Measurements from ENCODE around the gene SNX9. TPM values are rescaled to one million over a fixed set of nuclear protein-coding genes. Genes with fewer than 3 reads are reported as not detected.

Gene SNX9
- total RNA-seq, 1 donor from 2014 or later, result 25.0 TPM

DNA sequence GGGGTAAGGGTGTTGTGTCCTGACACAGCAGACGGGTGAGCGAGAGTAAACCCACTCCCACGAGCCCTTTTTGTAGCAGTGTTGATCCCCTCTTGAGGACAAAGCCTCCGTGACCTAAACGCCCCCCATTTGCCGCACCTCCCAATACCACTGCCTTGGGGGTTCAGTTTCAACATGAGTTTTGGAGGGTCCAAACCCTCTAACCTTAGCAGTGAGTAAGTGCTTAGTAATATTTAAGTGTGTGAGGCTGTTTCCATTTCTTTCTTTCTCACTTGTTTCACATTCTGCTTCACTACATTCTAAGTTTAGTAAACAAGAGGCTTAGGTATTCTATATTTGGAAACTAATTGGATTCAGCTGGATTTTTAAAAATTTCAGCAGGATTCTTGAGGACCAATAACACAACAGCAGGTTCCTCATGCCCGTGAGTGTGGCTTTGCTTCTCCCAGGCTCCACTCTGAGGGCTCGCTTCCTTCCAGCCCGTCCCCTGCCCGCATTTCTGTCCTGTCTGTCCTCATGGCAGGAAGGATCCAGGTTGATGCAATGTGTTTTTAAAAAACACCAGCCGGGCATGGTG is 41.2 kb downstream of the SNX9 start:
- Histone ChIP-seq H3K36me3 (no peaks in the 10 kb centered on the region), H3K9me3 (no peaks in the 10 kb centered on the region), H3K27ac (no peak overlapping the region), H3K4me1 (peaks cover 41% of the 10 kb centered on the region), H3K27me3 (ENCODE audit: low read depth) (no peaks in the 10 kb centered on the region), H3K4me3 (no peak overlapping the region)
- intact Hi-C loops (cut with DNase I), result no loop called here
- TF ChIP-seq, protein P1, sequence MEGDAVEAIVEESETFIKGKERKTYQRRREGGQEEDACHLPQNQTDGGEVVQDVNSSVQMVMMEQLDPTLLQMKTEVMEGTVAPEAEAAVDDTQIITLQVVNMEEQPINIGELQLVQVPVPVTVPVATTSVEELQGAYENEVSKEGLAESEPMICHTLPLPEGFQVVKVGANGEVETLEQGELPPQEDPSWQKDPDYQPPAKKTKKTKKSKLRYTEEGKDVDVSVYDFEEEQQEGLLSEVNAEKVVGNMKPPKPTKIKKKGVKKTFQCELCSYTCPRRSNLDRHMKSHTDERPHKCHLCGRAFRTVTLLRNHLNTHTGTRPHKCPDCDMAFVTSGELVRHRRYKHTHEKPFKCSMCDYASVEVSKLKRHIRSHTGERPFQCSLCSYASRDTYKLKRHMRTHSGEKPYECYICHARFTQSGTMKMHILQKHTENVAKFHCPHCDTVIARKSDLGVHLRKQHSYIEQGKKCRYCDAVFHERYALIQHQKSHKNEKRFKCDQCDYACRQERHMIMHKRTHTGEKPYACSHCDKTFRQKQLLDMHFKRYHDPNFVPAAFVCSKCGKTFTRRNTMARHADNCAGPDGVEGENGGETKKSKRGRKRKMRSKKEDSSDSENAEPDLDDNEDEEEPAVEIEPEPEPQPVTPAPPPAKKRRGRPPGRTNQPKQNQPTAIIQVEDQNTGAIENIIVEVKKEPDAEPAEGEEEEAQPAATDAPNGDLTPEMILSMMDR (IDR thresholded peaks at IDR 0.05), result no peak
- no peak for DNase-seq
- no peak for ATAC-seq

- ATAC-seq, result no peak
- DNase-seq, result no peak
Measured at GRCh38 chr6:157865249-157865648, 42.2 kb downstream of the SNX9 start.

DNA sequence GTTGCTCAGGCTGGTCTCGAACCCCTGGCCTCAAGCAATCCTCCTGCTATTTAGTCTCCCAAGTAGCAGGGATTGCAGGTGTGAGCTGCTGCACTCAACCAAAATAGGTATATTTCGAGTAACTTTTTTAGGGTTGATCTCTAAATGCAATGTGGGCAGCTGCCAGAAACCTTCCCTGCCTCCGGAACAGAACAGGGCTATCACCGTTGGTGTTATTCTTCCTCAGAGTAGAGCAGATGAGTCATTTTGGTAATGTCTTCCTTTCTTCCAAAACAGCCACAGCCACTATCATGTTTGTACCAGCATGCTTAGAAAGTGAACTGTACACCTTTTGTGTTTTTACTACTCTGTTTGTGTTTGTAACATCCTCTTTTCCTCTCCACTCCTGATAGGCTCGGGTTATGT is 44.1 kb downstream of the SNX9 start:
- no peak for DNase-seq
- Histone ChIP-seq H3K9me3 (no peaks in the 10 kb centered on the region), H3K36me3 (peaks cover 10% of the 10 kb centered on the region), H3K4me3 (no peak overlapping the region), H3K27ac (no peak overlapping the region), H3K27me3 (ENCODE audit: low read depth) (no peaks in the 10 kb centered on the region), H3K4me1 (peaks cover 17% of the 10 kb centered on the region)
- TF ChIP-seq, protein P1 (IDR thresholded peaks at IDR 0.05), result no peak
- no peak for ATAC-seq
- intact Hi-C loops (cut with DNase I), result no loop called here

More at GRCh38 chr6:157865249-157865648, 42.2 kb downstream of the SNX9 start:
- Histone ChIP-seq H3K4me3 (no peak overlapping the region), H3K27ac (no peak overlapping the region), H3K27me3 (ENCODE audit: low read depth) (no peaks in the 10 kb centered on the region), H3K4me1 (peaks cover 35% of the 10 kb centered on the region), H3K9me3 (no peaks in the 10 kb centered on the region), H3K36me3 (peaks cover 8% of the 10 kb centered on the region)
- intact Hi-C loops (cut with DNase I), result no loop called here
- TF ChIP-seq, protein P1 (IDR thresholded peaks at IDR 0.05), result no peak

DNA sequence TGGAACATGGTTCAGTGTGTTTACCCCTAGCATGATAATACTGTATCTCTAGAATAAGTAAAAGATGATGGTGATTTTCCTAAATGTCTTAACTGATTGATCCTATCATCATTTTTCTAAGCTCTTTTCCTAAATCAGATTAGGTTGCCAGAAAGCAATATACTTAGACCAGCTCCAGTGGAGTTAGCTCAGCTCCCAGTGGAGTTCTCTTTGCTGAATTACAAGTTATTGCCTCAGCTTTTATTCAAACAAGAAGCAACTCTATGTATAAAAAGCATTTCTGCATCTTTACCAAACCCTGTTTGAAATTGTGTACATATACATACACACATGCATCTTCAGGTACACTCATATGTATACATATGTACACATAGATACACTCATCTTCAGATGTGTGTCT is 44.9 kb downstream of the SNX9 start:
- TF ChIP-seq, protein P1 (IDR thresholded peaks at IDR 0.05), result no peak
- H3K4me1 ChIP-seq, result peaks cover 17% of the 10 kb centered on the region
- no peak overlapping the region for H3K27ac ChIP-seq
- ATAC-seq, result no peak
- no peak for DNase-seq
- H3K36me3 ChIP-seq, result peaks cover 10% of the 10 kb centered on the region
- H3K9me3 ChIP-seq, result no peaks in the 10 kb centered on the region
- H3K27me3 ChIP-seq (ENCODE audit: low read depth), result no peaks in the 10 kb centered on the region
- H3K4me3 ChIP-seq, result no peak overlapping the region
- intact Hi-C loops (cut with DNase I), result no loop called here

GRCh38 chr6:157868835-157869234 is 45.8 kb downstream of the SNX9 start:
- H3K27me3 ChIP-seq (ENCODE audit: low read depth), result no peaks in the 10 kb centered on the region
- H3K4me1 ChIP-seq, result peaks cover 17% of the 10 kb centered on the region
- H3K9me3 ChIP-seq, result no peaks in the 10 kb centered on the region
- H3K27ac ChIP-seq, result no peak overlapping the region
- intact Hi-C loops (cut with DNase I), result no loop called here
- DNase-seq, result no peak
- TF ChIP-seq, protein P1 (IDR thresholded peaks at IDR 0.05), result no peak
- H3K4me3 ChIP-seq, result no peak overlapping the region
- peaks cover 10% of the 10 kb centered on the region for H3K36me3 ChIP-seq
- ATAC-seq, result no peak
